A673 (cell line): ENCODE data around the gene TMEM45A.

Experiments
- CTCF ChIP-seq: fragments of 300-800, 200-600 bp; sonication (generic); conservative IDR thresholded peaks from 2 replicates; pipeline ENCODE4 v1.5.1; 2017; ENCODE audit warnings: low read depth, mild to moderate bottlenecking, antibody characterized with exemption, low read length, moderate library complexity, mixed read lengths
- EZH2 ChIP-seq: fragments of 200-600 bp; sonication (generic); IDR thresholded peaks from 2 replicates; pipeline ENCODE4 v1.6.1; 2017; ENCODE audit warnings: borderline replicate concordance, low read depth, mild to moderate bottlenecking, mixed read lengths, antibody characterized with exemption, low read length; ENCODE audit not compliant: poor library complexity, severe bottlenecking

GRCh38 chr3:100455841-100456550, 36.4 kb upstream of the TMEM45A start:
- TF ChIP-seq CTCF = no peak
- no peak for TF ChIP-seq EZH2
